Heart right ventricle (tissue), 16 donors: ENCODE measurements around the gene COMT. TPM values are rescaled to one million over a fixed set of nuclear protein-coding genes. Genes with fewer than 3 reads are reported as not detected.

Experiments used
- ATAC-seq, 8 donors: fragments of 200-7000 bp; cut with Tn5 transposase; one replicate each; pipeline ENCODE4 v1.9.1; 2020; ENCODE audit warnings: mild to moderate bottlenecking in 8 of 8, moderate library complexity in 8 of 8, moderate number of reproducible peaks in 1 of 8
- DNase-seq, 2 donors: peaks; one replicate each; pipeline ENCODE4 v3.0.0-alpha.2; 2020
- H3K27ac ChIP-seq, 10 donors: fragments of 200-600 bp; sonication (generic) in 2 of 10; one replicate each; pipeline versions ENCODE4 v1.5.0 to v1.8.0; 2020 to 2022; ENCODE audit warnings: mild to moderate bottlenecking in 3 of 10
- H3K27me3 ChIP-seq, 7 donors: fragments of 200-600 bp; one replicate each; pipeline ENCODE4 v1.8.0; 2021 to 2022; ENCODE audit warnings: mild to moderate bottlenecking in 2 of 7
- H3K36me3 ChIP-seq, 9 donors: fragments of 200-600 bp; sonication (generic) in 1 of 9; one replicate each; pipeline versions ENCODE4 v1.5.0 to v1.8.0; 2020 to 2022; ENCODE audit warnings: mild to moderate bottlenecking in 2 of 9
- H3K4me1 ChIP-seq, 9 donors: fragments of 200-600 bp; sonication (generic) in 1 of 9; one replicate each; pipeline versions ENCODE4 v1.5.0 to v1.8.0; 2020 to 2022; ENCODE audit warnings: mild to moderate bottlenecking in 4 of 9
- H3K4me3 ChIP-seq, 10 donors: fragments of 200-600 bp; sonication (generic) in 2 of 10; one replicate each; pipeline versions ENCODE4 v1.5.0 to v1.8.0; 2020 to 2022; ENCODE audit warnings: mild to moderate bottlenecking in 7 of 10, moderate library complexity in 2 of 10
- H3K9me3 ChIP-seq, 11 donors: fragments of 200-600 bp in 10 of 11; sonication (generic) in 2 of 11; one replicate each; pipeline versions ENCODE4 v1.5.0 to v1.8.0; 2013 to 2022; ENCODE audit warnings: mild to moderate bottlenecking in 2 of 11, control low read depth in 1 of 11, moderate library complexity in 1 of 11
- WGBS, 2 donors: extraction: QIAGEN DNeasy Blood & Tissue Kit; methylation state at CpG; one replicate each; pipeline ENCODE4 v1.1.7; 2013; ENCODE audit warnings: inconsistent platforms in 1 of 2; 5-methylcytosine and 5-hydroxymethylcytosine counted together
- intact Hi-C, 10 donors: fragments of 100-400 bp; cut with DNase I; formaldehyde crosslinking; loops; one replicate each; pipeline versions ENCODE4 v1.11.1 to v1.14.2; 2022
- polyA plus RNA-seq, 2 donors: library from polyadenylated mRNA; stranded (reverse); fragments of 200-250 nt; gene quantifications; one replicate each; pipeline ENCODE4 v1.2.3, GENCODE V29; 2013
- total RNA-seq, 10 donors: library from RNA; stranded (reverse); fragmentation: NEBNext Ultra II Directional in 3 of 10; extraction: Animal tissue kit (Norgen Biotek cat#: 25700) in 3 of 10; gene quantifications; one replicate each; pipeline versions ENCODE4 v1.2.1 to v1.2.4, GENCODE V29; 2021 to 2023
- TF ChIP-seq, protein P1 (sequence below), 9 donors: fragments of 200-600 bp; sonication (generic) in 2 of 9; IDR thresholded peaks; one replicate each; pipeline versions ENCODE4 v1.5.0 to v1.8.0; 2021 to 2022; ENCODE audit warnings: antibody characterized with exemption in 9 of 9, mild to moderate bottlenecking in 5 of 9, moderate library complexity in 1 of 9
- donor health status: Arrhythmogenic right ventricular cardiomyopathy.
- donor health status: ischemic (EF 13 %, LVEDD 7.1; RV severe dilation, severe dysfunction).
- donor health status: healthy with polysubstance abuse.
- donor health status: DM: no; HTN: yes; CAD: no.
- donor health status: DM: no; HTN: no; CAD: no.
- donor health status: ischemic (EF 25% LVEDD 6.9; RV normal size, moderate dysfunction).
- donor health status: ischemic (EF 25% LVEDD 5.7; RV mildly dilated, moderate dysfunction).
- donor health status: healthy.
- donor health status: DM: yes; HTN: yes; CAD: no.
- donor health status: Ischemic cardiomyopathy.
- donor health status: ischemic (EF 35%, LVEDD 5.7; RV mildly dilated, moderate dysfunction).
- donor health status: nonischemic (EF 11% LVEDD 7.7; RV severe dilation, severe dysfunction).
- donor health status: DM: yes; HTN: yes; CAD: no.
- donor health status: PGD.
- donor health status: ischemic (EF 29% LVEDD 5.4; RV normal size, mild dysfunction).
- donor health status: nonischemic (EF 23%, LVEDD 6.1; RV moderate dilation, normal function).

COMT gene
- total and polyA plus RNA-seq, 12 donors = 42.9 to 273 (median 101) TPM

DNA sequence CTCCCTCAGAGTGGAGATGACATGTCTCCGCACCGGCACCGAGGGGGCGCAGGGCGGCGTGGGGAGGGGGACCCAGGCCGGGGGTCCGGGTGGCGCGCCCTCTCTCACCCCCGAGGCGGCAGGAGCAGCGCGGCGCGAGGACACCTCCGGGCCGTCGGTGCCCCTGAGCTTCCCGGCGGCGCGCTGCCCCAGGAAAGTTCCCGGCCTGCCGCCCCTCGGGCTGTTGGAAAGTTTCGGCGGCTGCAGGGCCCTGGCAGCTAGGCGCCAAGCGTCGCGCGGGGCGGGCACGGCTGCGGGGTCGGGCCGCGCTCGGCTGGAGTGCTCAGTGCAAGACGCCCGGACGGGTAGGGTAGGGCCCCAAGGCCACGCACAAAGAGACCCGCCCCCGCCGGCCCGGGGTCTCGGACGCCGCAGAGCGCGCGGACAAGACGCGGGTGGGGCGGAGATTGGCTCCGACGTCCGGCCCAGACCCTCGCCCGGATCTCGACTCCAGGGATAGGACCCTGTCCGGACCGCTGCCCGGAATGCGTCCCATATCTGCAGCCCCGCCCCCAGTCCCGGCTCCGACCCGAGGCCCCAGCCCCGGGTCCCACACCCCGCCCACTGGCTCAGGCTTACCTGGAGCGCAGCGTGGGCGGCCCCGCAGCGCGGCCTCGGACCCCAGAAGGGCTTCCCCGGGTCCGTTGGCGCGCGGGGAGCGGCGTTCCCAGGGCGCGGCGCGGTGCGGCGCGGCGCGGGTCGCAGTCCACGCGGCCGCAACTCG lies 74.6 kb downstream of the COMT start:
- H3K27ac ChIP-seq = peak overlapping the region in 6 of 10 donors; percentile 10 to 42 (median 31)
- peak in 1 of 2 donors; percentile 39 for DNase-seq
- TF ChIP-seq, protein P1, sequence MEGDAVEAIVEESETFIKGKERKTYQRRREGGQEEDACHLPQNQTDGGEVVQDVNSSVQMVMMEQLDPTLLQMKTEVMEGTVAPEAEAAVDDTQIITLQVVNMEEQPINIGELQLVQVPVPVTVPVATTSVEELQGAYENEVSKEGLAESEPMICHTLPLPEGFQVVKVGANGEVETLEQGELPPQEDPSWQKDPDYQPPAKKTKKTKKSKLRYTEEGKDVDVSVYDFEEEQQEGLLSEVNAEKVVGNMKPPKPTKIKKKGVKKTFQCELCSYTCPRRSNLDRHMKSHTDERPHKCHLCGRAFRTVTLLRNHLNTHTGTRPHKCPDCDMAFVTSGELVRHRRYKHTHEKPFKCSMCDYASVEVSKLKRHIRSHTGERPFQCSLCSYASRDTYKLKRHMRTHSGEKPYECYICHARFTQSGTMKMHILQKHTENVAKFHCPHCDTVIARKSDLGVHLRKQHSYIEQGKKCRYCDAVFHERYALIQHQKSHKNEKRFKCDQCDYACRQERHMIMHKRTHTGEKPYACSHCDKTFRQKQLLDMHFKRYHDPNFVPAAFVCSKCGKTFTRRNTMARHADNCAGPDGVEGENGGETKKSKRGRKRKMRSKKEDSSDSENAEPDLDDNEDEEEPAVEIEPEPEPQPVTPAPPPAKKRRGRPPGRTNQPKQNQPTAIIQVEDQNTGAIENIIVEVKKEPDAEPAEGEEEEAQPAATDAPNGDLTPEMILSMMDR (IDR thresholded peaks at IDR 0.05) = no peak
- 1 to 2% methylated on average over 71 to 101 of the region's 101 CpGs for WGBS, 2 donors
- peaks cover 10 to 49% (median 33%) of the 10 kb centered on the region in 9 donors for H3K4me1 ChIP-seq
- H3K36me3 ChIP-seq = no peaks in the 10 kb centered on the region
- intact Hi-C loops = loop anchor here in 1 of 10 donors (5.0 kb wide), 1 partner anchor 66 kb away; the partner anchor contains the start of gene DGCR8
- H3K4me3 ChIP-seq = peak overlapping the region; percentile 51 to 96 (median 79)
- no peaks in the 10 kb centered on the region for H3K9me3 ChIP-seq
- ATAC-seq = no peak
- peaks cover 0 to 26% (median 0%) of the 10 kb centered on the region in 7 donors for H3K27me3 ChIP-seq

- Histone ChIP-seq H3K27me3 (peaks cover 0 to 26% (median 0%) of the 10 kb centered on the region in 7 donors), H3K4me1 (peaks cover 14 to 52% (median 39%) of the 10 kb centered on the region in 9 donors), H3K36me3 (no peaks in the 10 kb centered on the region), H3K4me3 (peak within 1 kb of the TSS; percentile 51 to 96 (median 79)), H3K27ac (peak within 1 kb of the TSS in 6 of 10 donors; percentile 10 to 62 (median 36)), H3K9me3 (no peaks in the 10 kb centered on the region)
- ATAC-seq (peak; percentile 39 to 75 (median 72)), DNase-seq (peak; percentile 94)
- WGBS, 2 donors = 1% methylated on average over 73 to 79 of the region's 79 CpGs
- intact Hi-C loops = loop anchor here in 1 of 10 donors (5.0 kb wide), 1 partner anchor 65 kb away; the partner anchor contains the start of gene DGCR8
- TF ChIP-seq, protein P1 (IDR thresholded peaks at IDR 0.05) = peak in 8 of 9 donors; percentile 12 to 48 (median 28)
Measured at GRCh38 chr22:20016734-20017621, 75.4 kb downstream of the COMT start, which contains the start of gene ARVCF. TSS of gene ARVCF (minus strand) at chr22:20016823. CDS start at chr22:19990794, 26,029 bp downstream.

DNA sequence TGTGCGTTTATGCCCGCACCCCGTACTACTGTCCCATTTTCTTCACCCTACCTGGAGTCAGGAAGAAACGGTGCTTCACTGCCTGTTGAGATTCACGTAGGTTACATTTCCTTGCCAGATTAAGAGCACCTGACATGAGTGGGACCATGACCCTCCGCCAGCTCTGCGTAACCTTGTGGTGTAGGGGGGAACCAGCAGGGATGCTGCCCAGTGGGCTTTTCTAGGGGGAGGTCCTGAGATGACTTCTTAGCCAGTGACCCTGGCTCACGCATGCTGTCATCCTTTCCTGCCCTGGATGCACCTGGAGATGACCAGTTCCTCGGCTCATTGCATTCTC lies 76.0 kb downstream of the COMT start:
- Histone ChIP-seq H3K27ac (no peak overlapping the region), H3K4me3 (peak overlapping the region in 8 of 10 donors; percentile 34 to 95 (median 79))
- intact Hi-C loops = loop anchor here in 1 of 10 donors (5.0 kb wide), 1 partner anchor 65 kb away; the partner anchor contains the start of gene DGCR8

More for the DNA sequence above, 76.0 kb downstream of the COMT start:
- no peaks in the 10 kb centered on the region for H3K36me3 ChIP-seq
- H3K27me3 ChIP-seq = peaks cover 0 to 26% (median 0%) of the 10 kb centered on the region in 7 donors
- ATAC-seq (no peak), DNase-seq (no peak)
- peaks cover 20 to 58% (median 45%) of the 10 kb centered on the region in 9 donors for H3K4me1 ChIP-seq
- TF ChIP-seq, protein P1 (IDR thresholded peaks at IDR 0.05) = no peak
- 58 to 68% methylated on average over 9 of the region's 9 CpGs for WGBS, 2 donors
- no peaks in the 10 kb centered on the region for H3K9me3 ChIP-seq
